HG03060 (cell line): ENCODE results near the gene EFNB2.
A peak's percentile ranks its signal among the peaks of the same experiment; 100 is the strongest.

Experiments used
- ATAC-seq: cut with Tn5 transposase; IDR thresholded peaks from one replicate; pipeline ENCODE4 v1.9.1; 2021; ENCODE audit warnings: low read depth, moderate number of reproducible peaks; ENCODE audit not compliant: unreplicated experiment

Gene EFNB2

DNA sequence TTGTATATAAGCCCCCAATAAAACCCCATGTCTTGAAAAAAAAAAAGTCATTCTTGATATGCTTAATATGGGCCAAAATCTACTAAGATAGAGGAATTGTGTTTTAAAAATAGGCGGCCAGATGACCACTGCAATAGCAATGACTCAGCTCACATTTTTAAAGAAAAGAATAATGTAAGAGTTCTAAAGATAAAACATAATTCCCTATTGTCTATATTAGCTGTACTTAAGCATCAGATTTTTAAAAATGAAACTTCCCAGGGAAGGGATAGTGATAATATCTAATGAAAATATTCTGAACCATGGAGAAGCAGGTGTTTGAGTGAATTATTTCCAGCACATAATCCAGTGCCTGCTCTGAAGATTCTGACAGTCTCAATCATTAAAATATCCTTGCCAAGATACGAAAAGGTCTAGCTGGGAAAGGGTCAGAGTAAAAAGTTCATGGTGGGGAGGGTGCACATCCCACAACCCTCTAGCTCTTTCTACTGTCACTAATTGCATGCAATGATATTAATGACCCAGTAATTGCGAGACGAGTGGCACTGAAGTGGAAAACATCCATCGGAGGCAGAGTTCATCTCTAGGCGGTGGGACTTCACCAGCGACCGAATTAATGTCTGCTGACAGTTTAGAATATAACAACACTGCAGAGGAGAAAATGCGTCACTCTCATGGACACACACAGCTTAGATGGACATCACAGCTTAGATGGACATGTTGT lies 31.6 kb downstream of the EFNB2 start:
- ATAC-seq, result no peak

DNA sequence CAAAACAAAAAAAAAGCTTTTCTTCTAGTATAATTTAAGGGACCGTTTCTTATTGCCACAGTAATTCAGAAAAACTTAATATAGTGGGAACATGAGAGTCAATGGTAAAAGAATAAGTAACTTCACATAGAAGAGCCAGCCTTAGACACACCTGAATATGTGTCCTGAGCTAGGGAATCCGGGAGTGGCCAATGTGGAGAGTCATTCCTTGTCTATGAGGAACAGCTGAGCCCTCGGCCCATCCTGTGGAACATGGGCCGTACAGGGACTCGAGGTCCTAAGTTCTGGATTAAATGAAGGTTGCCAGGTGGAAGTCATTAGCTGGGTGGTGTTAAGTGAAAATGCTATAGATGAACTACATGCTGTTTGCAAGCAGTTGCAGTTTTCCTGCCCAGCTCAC lies 32.2 kb downstream of the EFNB2 start:
- ATAC-seq, result no peak

DNA sequence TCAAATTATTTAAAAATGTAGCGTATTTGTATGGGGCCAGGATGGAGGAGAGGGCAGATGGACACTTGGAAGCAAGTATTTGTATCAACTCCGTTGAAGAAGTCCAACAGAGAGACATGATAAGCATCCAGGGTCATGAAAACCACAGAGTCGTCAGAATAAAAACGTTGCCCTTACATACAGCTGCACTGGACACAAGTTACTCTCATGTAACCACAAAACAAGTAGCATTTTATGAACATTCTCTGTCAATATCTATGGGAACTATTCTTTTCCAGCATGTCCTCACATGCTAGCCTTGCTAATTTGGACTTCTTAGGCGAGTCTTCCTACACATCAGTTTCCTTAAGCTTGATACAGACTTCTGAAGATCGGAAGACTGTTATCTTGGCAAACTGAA lies 35.0 kb downstream of the EFNB2 start:
- ATAC-seq, result no peak

DNA sequence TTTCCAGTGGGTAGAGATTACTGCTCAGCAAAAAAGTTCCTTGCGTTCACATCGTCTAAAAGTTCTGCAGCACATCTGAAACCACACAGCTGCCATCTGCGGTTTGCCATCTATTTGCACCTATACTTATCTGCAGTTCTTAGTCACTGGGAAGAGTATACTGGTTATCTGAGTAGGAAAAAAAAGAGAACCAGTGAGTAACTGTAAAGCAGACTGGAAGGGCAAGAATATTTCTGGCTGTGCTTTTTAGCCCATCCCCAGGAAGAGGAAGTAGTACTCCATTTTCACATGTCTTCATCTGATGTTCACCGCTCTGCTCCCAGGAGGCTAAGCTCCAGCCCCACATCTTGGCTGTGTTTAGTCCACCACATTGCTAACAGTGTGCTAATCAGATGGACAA lies 35.6 kb downstream of the EFNB2 start:
- ATAC-seq, result no peak

DNA sequence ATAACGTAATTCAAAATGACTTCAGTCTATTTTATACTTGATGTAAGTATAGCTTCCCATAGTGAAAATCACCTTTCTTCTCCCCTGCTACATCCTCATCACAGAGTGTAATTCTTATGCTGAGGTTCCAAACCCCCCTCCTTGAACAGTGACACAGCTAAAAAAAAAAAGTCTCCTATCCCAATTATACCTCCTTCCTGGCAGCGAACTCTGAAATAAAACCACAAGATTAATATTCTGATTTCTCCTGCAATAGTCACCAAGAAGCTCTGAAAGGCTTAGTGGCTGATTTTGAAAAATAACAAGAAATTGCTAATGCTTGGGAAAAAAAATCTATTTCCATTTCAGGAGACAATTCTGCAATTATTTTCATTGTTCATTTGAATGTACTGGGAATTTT lies 36.3 kb downstream of the EFNB2 start:
- no peak for ATAC-seq

DNA sequence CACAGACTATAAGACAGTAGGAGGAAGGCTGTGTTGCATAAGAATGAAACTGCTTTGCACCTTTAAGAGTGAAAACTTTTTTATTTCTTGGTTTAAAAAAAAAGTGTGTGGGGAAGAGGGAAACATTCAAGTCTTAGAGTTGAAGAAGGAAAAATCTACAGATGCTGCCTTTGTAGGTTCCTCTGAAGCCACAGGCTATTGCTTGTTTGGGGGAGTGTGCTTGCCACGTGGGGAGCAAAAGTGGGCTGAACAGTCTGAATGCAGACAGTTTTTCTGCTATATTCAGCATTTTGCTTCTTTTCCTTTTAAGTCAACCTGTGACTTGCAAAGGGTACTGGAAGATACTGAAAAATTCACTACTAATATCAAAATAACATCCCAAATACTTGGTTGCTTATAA lies 36.9 kb downstream of the EFNB2 start:
- no peak for ATAC-seq

DNA sequence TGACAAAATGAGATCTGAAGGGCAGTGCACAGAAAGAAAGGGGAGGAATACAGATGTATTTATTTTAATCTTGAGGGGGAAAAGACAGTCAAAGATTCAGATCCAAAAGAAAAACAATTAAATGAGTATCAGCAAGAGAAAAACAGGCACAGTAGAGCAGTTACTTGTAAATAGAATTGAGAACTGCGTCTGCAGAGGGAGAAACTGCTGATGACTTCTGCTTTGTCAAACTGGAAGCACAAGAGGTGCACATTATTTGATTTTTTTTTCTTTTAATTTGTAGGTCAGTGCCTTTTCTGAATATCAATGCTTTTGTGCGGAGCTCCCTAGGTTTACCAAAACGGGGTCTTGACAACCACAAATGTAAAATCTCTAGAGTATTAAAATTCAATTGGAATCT lies 37.3 kb downstream of the EFNB2 start:
- no peak for ATAC-seq

DNA sequence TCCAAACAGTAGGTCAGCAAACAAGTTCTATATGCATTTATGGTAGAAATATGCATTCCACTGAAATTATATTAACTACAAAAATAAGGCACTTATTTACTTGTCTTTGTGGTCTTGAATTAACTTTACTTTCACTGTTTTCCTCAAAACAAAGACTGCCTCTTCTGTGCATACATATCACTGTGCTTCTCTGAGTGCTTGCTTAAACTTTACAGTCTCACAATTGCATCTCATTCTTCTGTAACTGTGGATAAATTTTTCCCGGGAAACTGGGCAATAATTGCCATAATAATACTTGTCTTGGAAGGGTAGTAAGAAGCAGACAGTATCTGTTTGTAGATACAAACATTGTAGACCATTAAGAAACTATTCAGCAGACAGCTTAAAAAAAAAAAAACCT lies 38.4 kb downstream of the EFNB2 start:
- no peak for ATAC-seq

DNA sequence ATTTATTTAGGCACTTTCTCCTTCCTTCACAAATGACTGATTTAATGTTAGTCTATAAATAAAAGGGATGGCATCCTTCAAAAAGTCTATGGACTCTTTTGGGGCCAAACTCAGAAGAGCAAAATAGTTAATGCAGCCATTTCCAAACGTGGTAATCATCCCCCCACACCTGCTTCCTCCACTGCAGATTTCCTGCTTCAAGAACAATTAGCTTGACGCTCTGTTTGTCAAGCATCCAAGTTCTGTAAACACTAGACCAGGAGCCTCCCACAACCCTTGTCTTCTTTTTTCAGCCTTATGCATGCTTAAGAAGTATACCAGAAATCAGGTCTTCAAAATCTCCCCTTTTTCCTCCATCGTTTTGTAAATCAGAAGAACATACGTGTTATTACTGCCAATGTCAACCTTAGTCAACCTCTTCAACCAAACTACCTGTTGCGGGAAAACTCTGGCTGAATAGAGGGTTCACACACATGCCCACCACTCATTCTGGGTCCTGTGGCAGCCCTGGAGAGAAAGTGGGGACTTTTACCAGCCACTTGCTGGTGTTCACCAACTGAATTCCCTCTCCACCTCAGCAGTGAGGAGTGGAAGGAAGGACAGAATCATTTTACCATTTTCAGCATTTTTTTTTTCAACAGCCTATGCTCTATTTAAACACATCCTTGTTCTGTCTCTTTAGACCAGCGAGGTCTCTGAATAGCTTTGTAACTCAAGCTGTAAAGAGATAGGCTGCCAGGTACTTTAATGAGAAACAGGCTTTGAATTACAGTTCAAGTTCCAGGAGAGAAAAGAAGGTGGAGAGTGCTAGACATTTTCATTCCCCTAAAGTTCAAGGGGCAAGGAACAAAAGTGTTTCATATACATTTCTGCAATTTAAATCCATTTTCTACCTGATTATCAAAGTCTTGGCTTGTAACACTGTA lies 39.1 kb downstream of the EFNB2 start:
- ATAC-seq, result no peak

DNA sequence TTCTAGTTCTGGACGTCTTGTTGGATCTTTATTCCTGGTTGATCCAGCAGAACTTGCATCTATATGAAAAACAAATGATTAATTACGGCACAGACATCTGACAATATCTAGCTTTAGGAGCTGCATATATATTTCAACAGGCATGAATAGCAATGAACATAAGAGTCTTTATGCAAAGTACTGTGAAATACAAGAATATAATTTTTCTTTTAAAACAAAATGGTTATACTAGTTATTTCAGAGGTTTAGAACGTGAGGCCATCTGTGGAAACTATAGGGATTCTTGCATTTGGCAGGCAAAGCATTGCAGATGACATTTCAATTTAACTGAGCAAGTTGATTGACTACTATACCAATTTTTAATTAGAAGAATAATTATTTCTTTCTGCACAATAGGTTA lies 40.5 kb downstream of the EFNB2 start:
- no peak for ATAC-seq

DNA sequence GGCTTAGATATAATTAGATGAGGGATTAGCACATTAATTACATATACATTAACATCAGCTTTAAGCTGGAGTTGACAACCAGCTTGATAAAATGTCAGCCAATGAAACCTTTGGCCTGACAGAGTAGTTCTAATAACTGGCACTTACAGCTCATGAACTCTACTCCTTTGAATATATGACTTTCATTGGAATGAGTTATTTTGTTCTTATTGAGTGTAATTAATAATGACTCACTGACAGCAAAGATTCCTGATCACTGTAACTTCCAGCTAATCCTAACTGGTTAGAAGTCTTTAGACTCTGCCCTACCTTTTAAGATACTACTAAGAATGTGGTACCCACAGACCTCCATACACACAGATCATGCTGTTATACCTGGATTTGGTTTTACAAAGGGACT lies 41.0 kb downstream of the EFNB2 start:
- no peak for ATAC-seq

DNA sequence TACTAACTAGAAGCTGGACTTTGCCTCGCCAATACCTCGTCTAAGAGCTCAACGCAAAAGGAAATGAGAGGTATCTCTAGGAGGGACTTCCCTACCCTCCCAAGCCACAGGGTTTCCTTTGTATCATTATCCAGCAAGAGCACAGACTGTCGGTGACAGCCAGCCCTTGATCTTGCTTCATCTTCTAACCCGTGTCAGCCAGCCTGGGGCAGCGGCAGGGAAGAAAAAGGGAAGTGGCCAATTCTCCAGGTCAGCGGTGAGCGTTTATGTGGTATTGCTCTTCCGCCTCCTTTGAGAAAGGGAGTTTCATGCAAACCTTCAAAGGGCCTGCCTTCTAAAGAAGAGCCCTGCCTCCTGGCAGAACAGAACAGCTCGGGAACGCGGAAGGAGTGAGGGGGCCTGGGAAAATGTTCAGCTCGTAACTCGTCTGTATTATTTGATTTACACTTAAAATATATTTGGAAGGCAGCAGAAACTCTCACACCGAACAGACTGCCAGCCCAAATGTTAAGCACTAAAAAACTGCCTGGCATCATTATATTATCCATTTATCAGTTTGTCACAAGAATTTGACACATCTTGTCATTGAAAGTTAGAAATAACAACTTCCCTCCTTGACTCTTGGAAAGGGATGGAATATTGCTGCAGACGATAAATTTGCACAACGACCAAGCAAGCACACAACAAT lies 41.8 kb downstream of the EFNB2 start:
- peak; percentile 60 for ATAC-seq

DNA sequence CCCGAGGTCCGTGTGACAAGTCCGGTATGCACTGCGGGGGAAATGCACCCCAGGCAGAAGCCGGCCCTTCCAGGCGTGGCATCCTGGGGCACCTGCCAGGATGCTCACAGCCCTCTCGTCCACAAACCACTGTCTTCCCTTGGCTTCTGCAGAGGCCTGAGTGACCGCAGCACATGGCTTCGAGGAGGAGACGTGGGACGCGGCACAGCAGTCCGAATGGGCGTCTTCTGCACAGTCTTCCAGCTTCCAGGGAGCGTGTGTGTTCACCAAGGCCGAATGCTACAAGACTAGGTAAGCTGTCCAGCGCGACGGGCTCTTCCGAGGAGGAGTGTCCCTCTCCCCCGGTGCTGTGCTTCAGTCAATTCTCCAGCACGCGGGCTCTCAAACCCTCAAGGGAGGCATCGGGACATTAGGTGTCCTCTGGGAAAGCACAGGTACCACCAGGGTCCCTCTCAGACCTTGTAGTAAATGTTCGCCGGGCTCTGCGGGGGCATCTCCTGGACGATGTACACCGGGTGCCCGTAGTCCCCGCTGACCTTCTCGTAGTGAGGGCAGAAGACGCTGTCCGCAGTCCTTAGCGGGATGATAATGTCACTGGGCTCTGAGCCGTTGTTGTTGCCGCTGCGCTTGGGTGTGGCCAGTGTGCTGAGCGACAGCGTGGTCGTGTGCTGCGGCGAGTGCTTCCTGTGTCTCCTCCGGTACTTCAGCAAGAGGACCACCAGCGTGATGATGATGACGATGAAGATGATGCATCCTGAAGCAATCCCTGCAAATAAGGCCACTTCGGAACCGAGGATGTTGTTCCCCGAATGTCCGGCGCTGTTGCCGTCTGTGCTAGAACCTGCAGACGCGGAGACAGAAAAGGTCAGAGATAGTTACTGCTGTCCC lies 42.6 kb downstream of the EFNB2 start:
- ATAC-seq, result no peak

DNA sequence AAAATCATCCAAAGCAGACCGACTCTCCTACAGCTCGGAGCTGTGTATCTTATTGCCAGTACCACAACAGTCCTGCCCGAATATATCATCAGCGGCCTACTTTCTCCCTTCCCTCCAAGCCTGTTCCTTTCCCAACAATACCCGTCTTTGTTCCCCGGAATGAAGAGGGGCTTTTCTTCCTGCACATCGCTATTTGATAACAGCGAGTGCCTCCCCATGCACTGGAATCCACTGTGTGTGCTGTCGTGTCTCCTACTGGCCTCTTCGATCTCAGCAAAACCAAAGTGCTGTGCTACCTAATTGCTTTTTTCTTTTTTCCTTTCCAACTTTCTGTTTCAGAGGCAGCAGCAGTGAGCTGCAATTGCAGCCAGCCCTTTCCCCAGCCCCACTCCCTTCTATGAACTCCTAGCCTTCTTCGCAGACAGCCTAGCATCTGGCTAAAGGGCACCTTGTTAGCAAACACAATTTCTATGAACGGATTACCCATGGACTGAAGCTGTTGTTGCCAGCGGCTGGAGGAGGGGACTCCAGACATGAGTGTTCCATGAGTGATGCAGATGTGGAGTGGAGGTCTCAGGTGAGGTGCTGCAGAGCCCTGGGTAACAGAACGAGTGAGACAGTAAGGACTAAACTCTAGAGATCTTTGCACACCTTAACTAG lies 43.4 kb downstream of the EFNB2 start:
- no peak for ATAC-seq

DNA sequence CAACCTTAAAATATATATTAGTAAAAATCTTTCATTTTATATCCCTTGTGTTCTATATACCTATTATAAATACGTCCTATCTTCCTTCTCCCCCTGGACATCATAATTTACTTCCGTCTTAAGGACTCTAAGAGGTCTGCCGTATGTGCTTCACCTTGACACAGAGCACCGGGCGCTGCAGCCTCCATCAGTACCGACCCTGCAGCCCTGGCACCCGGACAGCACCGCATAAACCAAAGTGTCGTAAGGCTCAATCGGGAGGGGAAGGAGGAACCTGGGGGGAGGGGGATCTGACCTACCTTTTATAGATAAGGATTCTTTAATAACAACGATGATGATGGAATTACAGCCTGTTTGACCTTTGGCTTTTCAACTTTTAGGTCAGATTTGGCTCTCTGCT lies 44.0 kb downstream of the EFNB2 start:
- no peak for ATAC-seq

DNA sequence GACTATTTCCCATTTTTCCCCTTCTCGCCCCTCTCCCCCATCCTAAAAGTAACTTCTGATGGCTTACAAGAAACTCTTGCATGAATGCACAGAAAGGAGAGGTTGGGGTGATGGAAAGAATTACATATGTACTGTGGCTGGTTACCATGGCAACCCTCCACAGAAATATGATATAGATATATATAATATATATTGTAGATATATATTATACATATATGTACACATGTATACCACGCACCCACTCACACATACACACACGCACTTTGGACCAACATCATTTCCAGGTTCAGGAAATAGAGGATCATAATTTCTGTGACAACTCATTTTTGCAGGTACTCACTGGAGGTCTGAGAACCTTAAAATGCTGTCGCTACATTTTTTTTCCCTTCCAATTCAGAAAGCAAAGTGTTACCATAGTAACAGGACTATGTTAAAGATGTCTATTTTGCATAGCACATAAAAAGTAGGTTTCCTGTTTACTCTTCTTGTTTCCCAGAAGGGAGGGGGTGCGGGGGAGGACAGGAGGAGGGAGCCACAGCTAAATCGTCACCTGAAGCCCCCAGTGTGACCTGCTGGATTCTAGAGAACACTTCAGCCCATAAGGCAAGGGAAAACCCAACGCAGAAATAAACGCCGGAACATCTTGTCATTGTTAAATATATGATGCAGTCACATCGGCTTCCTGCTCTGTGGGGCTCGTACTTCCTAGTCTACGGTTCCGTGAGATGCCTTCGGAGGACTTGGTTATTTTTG lies 44.7 kb downstream of the EFNB2 start:
- ATAC-seq, result no peak

DNA sequence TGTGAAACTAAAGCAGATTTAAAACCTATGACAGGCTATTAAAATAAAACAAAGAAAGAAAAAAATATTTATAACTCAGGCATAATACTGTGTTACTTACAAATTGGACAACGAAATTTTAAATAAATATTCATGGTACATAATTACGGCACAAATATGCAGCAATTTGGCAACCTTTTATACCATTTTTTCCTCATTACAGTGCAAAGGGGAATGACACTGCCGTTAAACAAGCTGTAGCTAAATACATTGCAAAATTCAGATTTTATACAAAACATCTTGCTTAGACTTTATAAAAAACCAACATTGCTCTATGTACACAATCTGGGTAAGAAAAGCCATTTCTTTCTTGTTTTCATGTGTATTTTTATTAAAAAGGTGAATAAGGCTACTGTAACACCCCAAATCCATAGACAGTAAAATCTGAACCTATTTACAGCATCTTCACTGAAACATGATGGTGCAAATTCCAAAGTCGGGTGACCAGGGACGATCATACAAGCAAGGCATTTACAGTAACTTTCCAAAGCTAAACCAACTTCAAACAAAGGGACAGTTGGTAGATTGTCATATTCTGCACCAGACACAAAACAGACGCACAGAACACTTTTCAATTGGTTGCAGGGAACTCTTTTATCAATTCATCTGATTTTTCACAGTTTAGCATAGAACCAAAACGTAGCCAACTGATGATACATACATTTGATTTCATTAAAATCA lies 45.5 kb downstream of the EFNB2 start:
- no peak for ATAC-seq

DNA sequence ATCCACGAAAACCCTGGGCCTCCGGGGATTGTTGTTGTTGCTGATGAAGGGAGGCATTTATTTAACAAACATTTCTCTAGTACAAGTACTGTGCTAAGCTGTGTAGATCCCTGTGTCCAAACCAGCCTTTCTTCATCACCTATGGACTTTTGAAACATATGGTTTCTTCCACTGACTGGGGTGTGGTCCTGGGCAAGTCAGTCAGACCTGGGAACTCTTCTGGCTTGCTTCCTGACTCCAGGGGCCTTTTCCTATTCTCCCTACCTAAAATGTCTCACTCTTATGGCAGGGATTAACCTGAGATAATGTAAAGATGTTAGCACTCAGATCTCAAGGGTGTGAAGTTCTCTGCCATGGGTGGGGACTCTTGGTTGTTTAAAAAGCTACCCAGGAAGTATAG lies 46.8 kb downstream of the EFNB2 start:
- ATAC-seq, result no peak

DNA sequence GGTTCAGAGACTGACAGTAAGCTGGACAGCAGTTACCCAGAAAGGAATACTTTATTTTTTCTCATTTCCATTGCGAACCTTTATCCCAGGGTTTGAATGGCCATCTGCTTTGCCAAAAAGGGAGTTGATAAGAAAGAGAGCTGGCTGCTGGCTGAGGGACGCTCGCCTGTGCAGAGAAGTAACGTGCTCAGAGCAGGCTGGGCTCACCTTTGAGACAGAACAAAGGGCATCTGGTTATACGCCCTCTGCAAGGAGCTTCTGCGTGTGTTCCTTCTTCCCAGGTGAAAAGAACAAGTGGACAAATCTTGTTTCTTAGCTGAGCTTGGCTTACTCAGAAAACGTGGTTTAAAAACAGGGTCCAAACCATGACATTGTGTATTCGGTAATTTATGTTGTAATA lies 47.4 kb downstream of the EFNB2 start:
- no peak for ATAC-seq
